ENCODE measurements around the gene MCF2L.

The MCF2L gene

DNA sequence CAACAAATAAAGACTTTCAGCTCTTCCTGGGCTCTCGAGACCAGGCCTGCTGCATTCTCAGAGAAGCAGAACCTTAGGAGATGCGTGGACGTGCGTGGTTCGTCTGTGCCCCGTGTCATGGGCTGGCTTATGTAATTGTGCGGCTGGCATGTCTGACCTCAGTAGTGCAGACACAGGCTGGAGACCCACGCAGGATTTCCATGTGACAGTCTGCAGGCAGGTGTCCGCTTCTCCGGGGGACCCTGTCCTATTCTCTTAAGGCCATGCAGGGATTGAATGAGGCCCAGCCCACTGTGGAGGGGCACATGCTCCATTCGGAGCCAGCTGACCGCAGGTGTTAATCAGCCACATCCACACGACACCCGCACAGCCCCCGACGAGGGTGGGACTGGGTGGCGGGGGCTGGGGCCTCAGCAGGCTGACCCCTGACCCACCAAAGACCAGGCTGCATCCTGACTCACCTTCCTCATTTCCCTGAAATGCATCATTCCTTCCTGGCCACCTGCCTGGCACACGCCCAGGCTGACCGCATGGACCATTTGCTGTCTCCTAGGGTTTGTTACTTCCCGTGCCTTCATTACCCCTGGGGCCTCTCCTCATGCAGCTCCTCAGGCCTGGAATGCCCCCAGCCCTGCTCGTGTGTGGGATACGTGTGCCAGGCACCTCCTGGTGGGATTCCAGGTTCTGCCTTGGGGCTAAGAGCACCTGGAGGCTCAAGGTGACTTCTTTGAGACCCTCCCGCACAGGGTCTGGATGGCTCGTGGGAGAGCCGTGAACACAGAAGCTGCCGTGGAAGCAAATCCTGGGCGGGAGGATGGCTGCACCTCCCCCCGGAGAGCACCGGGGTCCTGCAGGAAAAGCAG, 10.7 kb upstream of the MCF2L start:
- ATAC-seq = no peak
- TF ChIP-seq ESRRG (CRISPR knock-in tag; IDR thresholded peaks at IDR 0.05) = no peak
- TF ChIP-seq, protein P1, sequence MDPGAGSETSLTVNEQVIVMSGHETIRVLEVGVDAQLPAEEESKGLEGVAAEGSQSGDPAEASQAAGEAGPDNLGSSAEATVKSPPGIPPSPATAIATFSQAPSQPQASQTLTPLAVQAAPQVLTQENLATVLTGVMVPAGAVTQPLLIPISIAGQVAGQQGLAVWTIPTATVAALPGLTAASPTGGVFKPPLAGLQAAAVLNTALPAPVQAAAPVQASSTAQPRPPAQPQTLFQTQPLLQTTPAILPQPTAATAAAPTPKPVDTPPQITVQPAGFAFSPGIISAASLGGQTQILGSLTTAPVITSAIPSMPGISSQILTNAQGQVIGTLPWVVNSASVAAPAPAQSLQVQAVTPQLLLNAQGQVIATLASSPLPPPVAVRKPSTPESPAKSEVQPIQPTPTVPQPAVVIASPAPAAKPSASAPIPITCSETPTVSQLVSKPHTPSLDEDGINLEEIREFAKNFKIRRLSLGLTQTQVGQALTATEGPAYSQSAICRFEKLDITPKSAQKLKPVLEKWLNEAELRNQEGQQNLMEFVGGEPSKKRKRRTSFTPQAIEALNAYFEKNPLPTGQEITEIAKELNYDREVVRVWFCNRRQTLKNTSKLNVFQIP (CRISPR knock-in tag; IDR thresholded peaks at IDR 0.05; ENCODE audit: borderline replicate concordance, low read depth) = no peak
- TF ChIP-seq CSDC2 (CRISPR knock-in tag; IDR thresholded peaks at IDR 0.05) = no peak
- no peak for TF ChIP-seq RARB (CRISPR knock-in tag; IDR thresholded peaks at IDR 0.05)
- TF ChIP-seq SNAI2 (CRISPR knock-in tag; IDR thresholded peaks at IDR 0.05) = no peak
- TF ChIP-seq TCF4 (CRISPR knock-in tag; IDR thresholded peaks at IDR 0.05; ENCODE audit: borderline replicate concordance) = no peak
- no peak for TF ChIP-seq ZC3H10 (CRISPR knock-in tag; IDR thresholded peaks at IDR 0.05)
- TF ChIP-seq ZNF70 (CRISPR knock-in tag; IDR thresholded peaks at IDR 0.05) = no peak
- TF ChIP-seq GLIS3 (CRISPR knock-in tag; IDR thresholded peaks at IDR 0.05) = no peak
- TF ChIP-seq, protein P2, sequence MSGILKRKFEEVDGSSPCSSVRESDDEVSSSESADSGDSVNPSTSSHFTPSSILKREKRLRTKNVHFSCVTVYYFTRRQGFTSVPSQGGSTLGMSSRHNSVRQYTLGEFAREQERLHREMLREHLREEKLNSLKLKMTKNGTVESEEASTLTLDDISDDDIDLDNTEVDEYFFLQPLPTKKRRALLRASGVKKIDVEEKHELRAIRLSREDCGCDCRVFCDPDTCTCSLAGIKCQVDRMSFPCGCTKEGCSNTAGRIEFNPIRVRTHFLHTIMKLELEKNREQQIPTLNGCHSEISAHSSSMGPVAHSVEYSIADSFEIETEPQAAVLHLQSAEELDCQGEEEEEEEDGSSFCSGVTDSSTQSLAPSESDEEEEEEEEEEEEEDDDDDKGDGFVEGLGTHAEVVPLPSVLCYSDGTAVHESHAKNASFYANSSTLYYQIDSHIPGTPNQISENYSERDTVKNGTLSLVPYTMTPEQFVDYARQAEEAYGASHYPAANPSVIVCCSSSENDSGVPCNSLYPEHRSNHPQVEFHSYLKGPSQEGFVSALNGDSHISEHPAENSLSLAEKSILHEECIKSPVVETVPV (CRISPR knock-in tag; IDR thresholded peaks at IDR 0.05) = no peak
- TF ChIP-seq ZFP30 (CRISPR knock-in tag; IDR thresholded peaks at IDR 0.05) = no peak
- TF ChIP-seq ARNTL (CRISPR knock-in tag; IDR thresholded peaks at IDR 0.05; ENCODE audit: borderline replicate concordance, low read depth) = no peak

DNA sequence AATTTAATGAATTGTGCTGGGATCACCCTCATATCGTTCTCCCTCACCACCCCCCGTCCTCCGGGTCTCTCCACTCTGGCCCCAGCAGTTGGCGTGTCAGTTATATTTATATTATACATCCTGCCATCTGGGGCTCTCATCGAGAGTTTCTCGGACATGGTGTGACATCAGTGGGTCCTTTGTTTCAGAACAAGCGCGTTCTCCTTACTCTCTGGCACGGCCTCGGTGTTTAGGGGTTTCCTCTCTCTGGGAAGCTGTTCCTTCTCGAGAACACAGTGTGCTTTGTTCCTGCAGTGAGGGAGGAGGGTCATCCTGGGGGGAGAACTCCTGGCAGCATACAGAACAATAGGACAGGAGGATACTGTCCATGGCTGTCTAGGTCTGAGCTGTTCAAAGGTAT, 9.8 kb upstream of the MCF2L start:
- no peak for ATAC-seq
- TF ChIP-seq ZNF565 (CRISPR knock-in tag; conservative IDR thresholded peaks at IDR 0.05; ENCODE audit: low read depth) (no peak), TCF4 (CRISPR knock-in tag; IDR thresholded peaks at IDR 0.05; ENCODE audit: borderline replicate concordance) (no peak), ZNF70 (CRISPR knock-in tag; IDR thresholded peaks at IDR 0.05) (no peak), RARB (CRISPR knock-in tag; IDR thresholded peaks at IDR 0.05) (no peak), ESRRG (CRISPR knock-in tag; IDR thresholded peaks at IDR 0.05) (no peak), ZFP30 (CRISPR knock-in tag; IDR thresholded peaks at IDR 0.05) (no peak), CSDC2 (CRISPR knock-in tag; IDR thresholded peaks at IDR 0.05) (no peak), GLIS3 (CRISPR knock-in tag; IDR thresholded peaks at IDR 0.05) (no peak)
- TF ChIP-seq, protein P2 (CRISPR knock-in tag; IDR thresholded peaks at IDR 0.05) = no peak
- TF ChIP-seq, protein P3, sequence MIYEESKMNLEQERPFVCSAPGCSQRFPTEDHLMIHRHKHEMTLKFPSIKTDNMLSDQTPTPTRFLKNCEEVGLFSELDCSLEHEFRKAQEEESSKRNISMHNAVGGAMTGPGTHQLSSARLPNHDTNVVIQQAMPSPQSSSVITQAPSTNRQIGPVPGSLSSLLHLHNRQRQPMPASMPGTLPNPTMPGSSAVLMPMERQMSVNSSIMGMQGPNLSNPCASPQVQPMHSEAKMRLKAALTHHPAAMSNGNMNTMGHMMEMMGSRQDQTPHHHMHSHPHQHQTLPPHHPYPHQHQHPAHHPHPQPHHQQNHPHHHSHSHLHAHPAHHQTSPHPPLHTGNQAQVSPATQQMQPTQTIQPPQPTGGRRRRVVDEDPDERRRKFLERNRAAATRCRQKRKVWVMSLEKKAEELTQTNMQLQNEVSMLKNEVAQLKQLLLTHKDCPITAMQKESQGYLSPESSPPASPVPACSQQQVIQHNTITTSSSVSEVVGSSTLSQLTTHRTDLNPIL (CRISPR knock-in tag; IDR thresholded peaks at IDR 0.05; ENCODE audit: low read depth) = no peak

DNA sequence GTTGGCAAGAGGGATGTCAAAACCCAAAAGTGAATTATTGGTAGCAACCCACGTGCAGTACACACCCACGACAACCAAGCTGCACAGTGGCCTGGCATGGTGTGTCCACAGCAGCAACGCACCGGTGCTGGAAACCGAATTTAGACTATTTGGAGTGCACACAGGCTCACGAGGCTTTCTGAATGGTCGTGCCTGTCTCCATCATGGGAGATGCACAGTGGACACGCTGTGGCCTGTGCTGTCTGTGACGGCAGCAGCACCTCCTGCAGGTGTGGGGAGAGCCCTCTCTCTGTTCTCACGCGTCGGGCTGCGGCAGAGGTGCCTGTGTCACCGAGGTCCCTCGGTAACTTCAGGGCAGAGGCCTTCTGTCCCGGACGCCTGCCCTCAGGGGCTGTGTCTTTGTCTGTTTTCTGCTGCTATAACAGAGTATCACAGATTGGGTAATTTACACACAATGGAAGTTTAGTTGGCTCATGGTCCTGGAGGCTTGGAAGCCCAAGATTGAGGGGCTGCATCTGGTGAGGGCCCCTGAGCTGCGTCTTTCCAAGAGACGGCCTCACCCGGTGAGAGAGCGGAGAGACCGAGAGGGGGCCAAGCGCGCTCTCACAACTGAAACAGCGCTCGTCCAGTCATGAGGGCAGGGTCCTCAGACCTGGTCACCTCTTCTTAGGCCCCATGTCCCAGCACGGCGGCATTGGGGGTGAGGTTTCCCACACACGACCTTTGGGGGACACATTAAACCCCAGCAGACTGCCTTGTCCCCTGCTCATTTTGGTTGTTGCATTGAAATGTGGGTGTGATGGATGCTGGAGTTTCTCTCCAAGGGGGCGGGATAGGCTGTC, 9.1 kb upstream of the MCF2L start:
- no peak for TF ChIP-seq GLIS3 (CRISPR knock-in tag; IDR thresholded peaks at IDR 0.05)
- TF ChIP-seq ZFP30 (CRISPR knock-in tag; IDR thresholded peaks at IDR 0.05) = no peak
- TF ChIP-seq, protein P2 (CRISPR knock-in tag; IDR thresholded peaks at IDR 0.05) = no peak
- no peak for TF ChIP-seq ZC3H10 (CRISPR knock-in tag; IDR thresholded peaks at IDR 0.05)
- no peak for TF ChIP-seq ESRRG (CRISPR knock-in tag; IDR thresholded peaks at IDR 0.05)
- TF ChIP-seq RARB (CRISPR knock-in tag; IDR thresholded peaks at IDR 0.05) = no peak
- TF ChIP-seq, protein P3 (CRISPR knock-in tag; IDR thresholded peaks at IDR 0.05; ENCODE audit: low read depth) = no peak
- no peak for TF ChIP-seq TCF4 (CRISPR knock-in tag; IDR thresholded peaks at IDR 0.05; ENCODE audit: borderline replicate concordance)

More for the DNA sequence above, 9.1 kb upstream of the MCF2L start:
- ATAC-seq = no peak
